Tibial artery (tissue), 4 donors: Measurements from ENCODE around the gene CAPN1.

Experiments used
- DNase-seq, 2 donors: peaks; one replicate each; pipeline ENCODE4 v3.0.0-alpha.2; 2019
- H3K27ac ChIP-seq, 2 donors: fragments of 200-600 bp; sonication (generic) in 1 of 2; 1 replicate in 1 of 2; 2 replicates in 1 of 2; pipeline ENCODE4 v1.5.1; 2018 to 2019; ENCODE audit warnings: mild to moderate bottlenecking in 1 of 2
- H3K27me3 ChIP-seq, 2 donors: fragments of 200-600 bp; sonication (generic) in 1 of 2; one replicate each; pipeline versions ENCODE4 v1.5.1 to v1.6.0; 2016 to 2019
- H3K36me3 ChIP-seq, 3 donors: fragments of 200-600 bp; sonication (generic) in 2 of 3; one replicate each; pipeline ENCODE4 v1.5.1; 2016 to 2019; ENCODE audit warnings: mild to moderate bottlenecking in 2 of 3
- H3K4me1 ChIP-seq, 4 donors: fragments of 200-600 bp; sonication (generic) in 2 of 4; 1 replicate in 3 of 4; 2 replicates in 1 of 4; pipeline ENCODE4 v1.5.1; 2016 to 2019
- H3K4me3 ChIP-seq, 2 donors: fragments of 200-600 bp; sonication (generic) in 1 of 2; 1 replicate in 1 of 2; 2 replicates in 1 of 2; pipeline ENCODE4 v1.5.1; 2018 to 2019; ENCODE audit warnings: mild to moderate bottlenecking in 2 of 2
- H3K9me3 ChIP-seq, 3 donors: fragments of 200-600 bp; sonication (generic) in 1 of 3; one replicate each; pipeline ENCODE4 v1.5.1; 2016 to 2019
- CTCF ChIP-seq, 2 experiments: fragments of 200-600 bp in 1 of 2; fragments of 450-650 bp in 1 of 2; IDR thresholded peaks; one replicate each; pipeline ENCODE4 v1.5.1; 2017 to 2019; ENCODE audit warnings: antibody characterized with exemption in 2 of 2, mild to moderate bottlenecking in 1 of 2, moderate library complexity in 1 of 2
- intact Hi-C: fragments of 100-400 bp; cut with DNase I; formaldehyde crosslinking; loops from one replicate; pipeline ENCODE4 v1.15.0; 2023; ENCODE audit warnings: low total_unique reads

The CAPN1 gene

GRCh38 chr11:65156256-65156655, 25.5 kb upstream of the CAPN1 start:
- Histone ChIP-seq H3K9me3 (no peaks in the 10 kb centered on the region), H3K36me3 (no peaks in the 10 kb centered on the region), H3K4me1 (peaks cover 0 to under 1% (median 0%) of the 10 kb centered on the region in 4 donors), H3K27me3 (no peaks in the 10 kb centered on the region), H3K4me3 (no peak overlapping the region), H3K27ac (no peak overlapping the region)
- intact Hi-C loops: no loop called here
- TF ChIP-seq CTCF (IDR thresholded peaks at IDR 0.05): no peak
- no peak for DNase-seq

- no peak for TF ChIP-seq CTCF (IDR thresholded peaks at IDR 0.05)
- H3K27me3 ChIP-seq: no peaks in the 10 kb centered on the region
- intact Hi-C loops: no loop called here
- no peaks in the 10 kb centered on the region for H3K36me3 ChIP-seq
- no peaks in the 10 kb centered on the region for H3K9me3 ChIP-seq
- no peaks in the 10 kb centered on the region for H3K4me1 ChIP-seq
- no peak for DNase-seq
- H3K4me3 ChIP-seq: no peak overlapping the region
- H3K27ac ChIP-seq: no peak overlapping the region
Measured at GRCh38 chr11:65156926-65157325, 24.8 kb upstream of the CAPN1 start.

- Histone ChIP-seq H3K27me3 (no peaks in the 10 kb centered on the region), H3K9me3 (no peaks in the 10 kb centered on the region), H3K4me1 (no peaks in the 10 kb centered on the region), H3K36me3 (no peaks in the 10 kb centered on the region), H3K4me3 (no peak overlapping the region), H3K27ac (no peak overlapping the region)
- DNase-seq: no peak
- intact Hi-C loops: no loop called here
- TF ChIP-seq CTCF (IDR thresholded peaks at IDR 0.05): no peak
Measured at GRCh38 chr11:65157336-65157735, 24.4 kb upstream of the CAPN1 start.

- H3K36me3 ChIP-seq: no peaks in the 10 kb centered on the region
- no peak overlapping the region for H3K4me3 ChIP-seq
- no peak for TF ChIP-seq CTCF (IDR thresholded peaks at IDR 0.05)
- H3K4me1 ChIP-seq: no peaks in the 10 kb centered on the region
- no peak for DNase-seq
- intact Hi-C loops: no loop called here
- no peak overlapping the region for H3K27ac ChIP-seq
- no peaks in the 10 kb centered on the region for H3K27me3 ChIP-seq
- no peaks in the 10 kb centered on the region for H3K9me3 ChIP-seq
Measured at GRCh38 chr11:65159012-65159411, 22.7 kb upstream of the CAPN1 start.

- Histone ChIP-seq H3K4me1 (no peaks in the 10 kb centered on the region), H3K4me3 (no peak overlapping the region), H3K9me3 (no peaks in the 10 kb centered on the region), H3K27ac (no peak overlapping the region), H3K36me3 (no peaks in the 10 kb centered on the region), H3K27me3 (no peaks in the 10 kb centered on the region)
- TF ChIP-seq CTCF (IDR thresholded peaks at IDR 0.05): no peak
- DNase-seq: no peak
- intact Hi-C loops: no loop called here
Measured at GRCh38 chr11:65160643-65161042, 21.1 kb upstream of the CAPN1 start.

GRCh38 chr11:65163684-65164083, 18.0 kb upstream of the CAPN1 start:
- Histone ChIP-seq H3K27ac (no peak overlapping the region), H3K4me1 (peaks cover 0 to 4% (median 0%) of the 10 kb centered on the region in 4 donors), H3K36me3 (no peaks in the 10 kb centered on the region), H3K4me3 (no peak overlapping the region), H3K27me3 (no peaks in the 10 kb centered on the region), H3K9me3 (no peaks in the 10 kb centered on the region)
- TF ChIP-seq CTCF (IDR thresholded peaks at IDR 0.05): no peak
- intact Hi-C loops: no loop called here
- DNase-seq: no peak
